Measurements from ENCODE around the gene NME9.

GRCh38 chr3:138259126-138259525 is 70.5 kb downstream of the NME9 start:
- no peak for TF ChIP-seq ZNF777 (tag by site-specific recombination; IDR thresholded peaks at IDR 0.05; ENCODE audit: borderline replicate concordance)
- no peak for TF ChIP-seq ZFP3 (tag by site-specific recombination; IDR thresholded peaks at IDR 0.05; ENCODE audit: low read depth)
- TF ChIP-seq ZSCAN18 (tag by site-specific recombination; IDR thresholded peaks at IDR 0.05) = no peak
- TF ChIP-seq ZNF302 (tag by site-specific recombination; IDR thresholded peaks at IDR 0.05; ENCODE audit: low read depth) = no peak
- TF ChIP-seq REST (tag by site-specific recombination; IDR thresholded peaks at IDR 0.05) = no peak
- TF ChIP-seq, protein P1, sequence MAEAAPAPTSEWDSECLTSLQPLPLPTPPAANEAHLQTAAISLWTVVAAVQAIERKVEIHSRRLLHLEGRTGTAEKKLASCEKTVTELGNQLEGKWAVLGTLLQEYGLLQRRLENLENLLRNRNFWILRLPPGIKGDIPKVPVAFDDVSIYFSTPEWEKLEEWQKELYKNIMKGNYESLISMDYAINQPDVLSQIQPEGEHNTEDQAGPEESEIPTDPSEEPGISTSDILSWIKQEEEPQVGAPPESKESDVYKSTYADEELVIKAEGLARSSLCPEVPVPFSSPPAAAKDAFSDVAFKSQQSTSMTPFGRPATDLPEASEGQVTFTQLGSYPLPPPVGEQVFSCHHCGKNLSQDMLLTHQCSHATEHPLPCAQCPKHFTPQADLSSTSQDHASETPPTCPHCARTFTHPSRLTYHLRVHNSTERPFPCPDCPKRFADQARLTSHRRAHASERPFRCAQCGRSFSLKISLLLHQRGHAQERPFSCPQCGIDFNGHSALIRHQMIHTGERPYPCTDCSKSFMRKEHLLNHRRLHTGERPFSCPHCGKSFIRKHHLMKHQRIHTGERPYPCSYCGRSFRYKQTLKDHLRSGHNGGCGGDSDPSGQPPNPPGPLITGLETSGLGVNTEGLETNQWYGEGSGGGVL (tag by site-specific recombination; IDR thresholded peaks at IDR 0.05) = no peak
- TF ChIP-seq CTCF (tag by site-specific recombination; IDR thresholded peaks at IDR 0.05) = no peak
- no peak for TF ChIP-seq ZNF513 (tag by site-specific recombination; IDR thresholded peaks at IDR 0.05)
- no peak for TF ChIP-seq ZNF785 (tag by site-specific recombination; IDR thresholded peaks at IDR 0.05)
- TF ChIP-seq ZNF704 (tag by site-specific recombination; IDR thresholded peaks at IDR 0.05) = no peak
- no peak for TF ChIP-seq RBAK (tag by site-specific recombination; IDR thresholded peaks at IDR 0.05)
- no peak for TF ChIP-seq ZNF571 (tag by site-specific recombination; IDR thresholded peaks at IDR 0.05)
